ENCODE data around the gene TBC1D17. TPM values are rescaled to one million over a fixed set of nuclear protein-coding genes. Genes with fewer than 3 reads are reported as not detected.
A peak's percentile ranks its signal among the peaks of the same experiment; 100 is the strongest.

The TBC1D17 gene
- total and polyA plus RNA-seq, 2 of the 13 experiments (the other 11 are each of a cell fraction or from before 2014, with no cell fraction given): 9.7 to 16.9 TPM

DNA sequence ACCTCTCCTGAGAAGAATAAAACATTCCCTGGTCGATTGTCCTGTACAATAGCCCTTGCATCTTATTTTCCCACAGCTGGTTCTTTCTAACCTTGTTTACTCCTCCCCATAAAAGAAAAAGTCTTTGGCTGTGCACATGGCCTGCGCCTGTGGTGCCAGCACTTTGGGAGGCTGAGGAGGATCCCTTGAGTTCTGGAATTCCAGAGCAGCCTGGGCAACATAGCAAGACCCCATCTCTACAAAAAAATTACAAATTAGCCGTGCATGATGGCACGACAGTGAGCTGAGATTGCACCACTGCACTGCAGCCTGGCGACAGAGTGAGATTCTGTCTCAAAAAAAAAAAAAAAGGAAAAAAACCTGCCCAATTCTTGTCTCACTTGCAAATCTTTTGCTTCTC is 59.0 kb downstream of the TBC1D17 start (continued):
- no peak for TF ChIP-seq ZNF788 (CRISPR knock-in tag; IDR thresholded peaks at IDR 0.05; ENCODE audit: borderline replicate concordance)

DNA sequence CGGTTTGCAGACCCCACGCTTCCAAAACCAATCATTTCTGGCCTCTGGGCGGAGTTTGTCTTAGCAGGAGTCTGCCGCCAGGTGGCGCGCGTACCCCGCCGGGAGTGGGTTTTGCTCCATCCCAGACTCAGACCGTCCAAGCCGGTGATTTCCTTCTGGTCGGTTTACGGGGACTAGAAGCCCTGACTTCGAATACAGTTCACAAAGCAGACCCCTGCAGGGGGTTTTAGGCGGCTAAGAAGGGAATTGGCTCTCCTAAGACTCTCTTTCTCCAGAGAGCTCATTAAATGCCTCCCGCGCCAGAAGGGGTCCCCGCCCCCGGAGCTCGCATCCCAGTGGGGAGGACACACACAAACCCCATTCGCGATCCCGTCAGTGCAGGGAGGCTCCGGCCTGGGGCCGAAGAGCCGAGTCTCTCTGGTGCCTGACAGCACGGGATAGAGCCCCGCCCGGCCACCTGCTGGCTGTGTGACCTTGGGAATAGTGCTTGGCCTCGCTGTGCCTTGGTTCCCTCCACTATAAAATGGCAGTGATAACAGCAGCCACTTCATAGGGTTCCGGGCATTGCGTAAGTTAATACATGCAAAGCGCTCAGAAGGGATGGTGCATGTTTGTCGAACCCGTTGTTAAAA is 60.4 kb downstream of the TBC1D17 start:
- Histone ChIP-seq H3K9me3 (ENCODE audit: low read length) (no peaks in the 10 kb centered on the region), H3K9ac (ENCODE audit: insufficient read depth, low read depth, low read length) (no peak overlapping the region), H3K4me3 (replicated peaks in 1 of 3; ENCODE audit: insufficient read depth in 1 of 3, low read depth in 2 of 3, low read length in 3 of 3) (peak overlapping the region in 1 of 3 experiments; percentile 59; a peak in 2 of 6 replicates), H3K79me2 (ENCODE audit: insufficient read depth, low read length) (no peaks in the 10 kb centered on the region), H4K20me1 (ENCODE audit: insufficient read depth, low read length) (no peaks in the 10 kb centered on the region), H3K36me3 (replicated peaks in 1 of 2; ENCODE audit: control insufficient read depth in 1 of 2, insufficient read depth in 2 of 2, low read length in 2 of 2) (no peaks in the 10 kb centered on the region), H3K27ac (ENCODE audit: extremely low read length, insufficient read depth, low read length) (no peak overlapping the region), H3K4me1 (ENCODE audit: insufficient read depth, low read length) (peaks cover 45% of the 10 kb centered on the region), H3K27me3 (ENCODE audit: control insufficient read depth in 1 of 2, insufficient read depth in 2 of 2, low read length in 2 of 2) (no peaks in the 10 kb centered on the region), H2AFZ (ENCODE audit: low read length) (no peak overlapping the region), H3K4me2 (ENCODE audit: low read depth, low read length) (peak overlapping the region; percentile 80)
- intact Hi-C loops (cut with micrococcal nuclease; ENCODE audit: unreplicated experiment): loop anchor here (1.0 kb wide), 1 partner anchor 45 kb away; no protein-coding TSS in a partner anchor
- in situ Hi-C loops (cut with HindIII; ENCODE audit: extremely low pct_ligation_motif_present, low pct_unique_long_range_greater_than_20kb): loop anchor here (5.0 kb wide), 1 partner anchor 39 kb away; no protein-coding TSS in a partner anchor
- ATAC-seq (peak; percentile 81), FAIRE-seq (peak; percentile 82), DNase-seq (ENCODE audit: low spot score) (peak; percentile 55)
- ChIA-PET CTCF (ENCODE audit: low intra/inter-chr PET ratio, low total read pairs) (interaction anchor here (3.2 kb wide), 1 partner anchor 46 kb away, joined by 91 read pairs; no protein-coding TSS in a partner anchor), POLR2A (interaction anchor here (1.7 kb wide), 1 partner anchor 8 kb away, joined by 5 read pairs; no protein-coding TSS in a partner anchor)
- no TSS peak for BruUV-seq (replicated peaks)
- WGBS (ENCODE audit: low lambda C conversion rate): 9% methylated on average over 22 of the region's 35 CpGs
- TF ChIP-seq RARG (CRISPR knock-in tag; IDR thresholded peaks at IDR 0.05; ENCODE audit: low read depth) (no peak), ZNF501 (CRISPR knock-in tag; IDR thresholded peaks at IDR 0.05) (peak; percentile 76), ZNF879 (CRISPR knock-in tag; IDR thresholded peaks at IDR 0.05) (no peak), ZNF75D (CRISPR knock-in tag; IDR thresholded peaks at IDR 0.05; ENCODE audit: borderline replicate concordance) (no peak)
- TF ChIP-seq, protein P1, sequence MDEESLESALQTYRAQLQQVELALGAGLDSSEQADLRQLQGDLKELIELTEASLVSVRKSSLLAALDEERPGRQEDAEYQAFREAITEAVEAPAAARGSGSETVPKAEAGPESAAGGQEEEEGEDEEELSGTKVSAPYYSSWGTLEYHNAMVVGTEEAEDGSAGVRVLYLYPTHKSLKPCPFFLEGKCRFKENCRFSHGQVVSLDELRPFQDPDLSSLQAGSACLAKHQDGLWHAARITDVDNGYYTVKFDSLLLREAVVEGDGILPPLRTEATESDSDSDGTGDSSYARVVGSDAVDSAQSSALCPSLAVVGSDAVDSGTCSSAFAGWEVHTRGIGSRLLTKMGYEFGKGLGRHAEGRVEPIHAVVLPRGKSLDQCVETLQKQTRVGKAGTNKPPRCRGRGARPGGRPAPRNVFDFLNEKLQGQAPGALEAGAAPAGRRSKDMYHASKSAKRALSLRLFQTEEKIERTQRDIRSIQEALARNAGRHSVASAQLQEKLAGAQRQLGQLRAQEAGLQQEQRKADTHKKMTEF (CRISPR knock-in tag; IDR thresholded peaks at IDR 0.05): peak; percentile 38; the same call in 1 of the 2 replicates
- TF ChIP-seq, protein P2, sequence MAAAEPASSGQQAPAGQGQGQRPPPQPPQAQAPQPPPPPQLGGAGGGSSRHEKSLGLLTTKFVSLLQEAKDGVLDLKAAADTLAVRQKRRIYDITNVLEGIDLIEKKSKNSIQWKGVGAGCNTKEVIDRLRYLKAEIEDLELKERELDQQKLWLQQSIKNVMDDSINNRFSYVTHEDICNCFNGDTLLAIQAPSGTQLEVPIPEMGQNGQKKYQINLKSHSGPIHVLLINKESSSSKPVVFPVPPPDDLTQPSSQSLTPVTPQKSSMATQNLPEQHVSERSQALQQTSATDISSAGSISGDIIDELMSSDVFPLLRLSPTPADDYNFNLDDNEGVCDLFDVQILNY (CRISPR knock-in tag; conservative IDR thresholded peaks at IDR 0.05): no peak
- TF ChIP-seq, protein P3, sequence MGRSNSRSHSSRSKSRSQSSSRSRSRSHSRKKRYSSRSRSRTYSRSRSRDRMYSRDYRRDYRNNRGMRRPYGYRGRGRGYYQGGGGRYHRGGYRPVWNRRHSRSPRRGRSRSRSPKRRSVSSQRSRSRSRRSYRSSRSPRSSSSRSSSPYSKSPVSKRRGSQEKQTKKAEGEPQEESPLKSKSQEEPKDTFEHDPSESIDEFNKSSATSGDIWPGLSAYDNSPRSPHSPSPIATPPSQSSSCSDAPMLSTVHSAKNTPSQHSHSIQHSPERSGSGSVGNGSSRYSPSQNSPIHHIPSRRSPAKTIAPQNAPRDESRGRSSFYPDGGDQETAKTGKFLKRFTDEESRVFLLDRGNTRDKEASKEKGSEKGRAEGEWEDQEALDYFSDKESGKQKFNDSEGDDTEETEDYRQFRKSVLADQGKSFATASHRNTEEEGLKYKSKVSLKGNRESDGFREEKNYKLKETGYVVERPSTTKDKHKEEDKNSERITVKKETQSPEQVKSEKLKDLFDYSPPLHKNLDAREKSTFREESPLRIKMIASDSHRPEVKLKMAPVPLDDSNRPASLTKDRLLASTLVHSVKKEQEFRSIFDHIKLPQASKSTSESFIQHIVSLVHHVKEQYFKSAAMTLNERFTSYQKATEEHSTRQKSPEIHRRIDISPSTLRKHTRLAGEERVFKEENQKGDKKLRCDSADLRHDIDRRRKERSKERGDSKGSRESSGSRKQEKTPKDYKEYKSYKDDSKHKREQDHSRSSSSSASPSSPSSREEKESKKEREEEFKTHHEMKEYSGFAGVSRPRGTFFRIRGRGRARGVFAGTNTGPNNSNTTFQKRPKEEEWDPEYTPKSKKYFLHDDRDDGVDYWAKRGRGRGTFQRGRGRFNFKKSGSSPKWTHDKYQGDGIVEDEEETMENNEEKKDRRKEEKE (IDR thresholded peaks at IDR 0.05): no peak
- TF ChIP-seq, protein P4, sequence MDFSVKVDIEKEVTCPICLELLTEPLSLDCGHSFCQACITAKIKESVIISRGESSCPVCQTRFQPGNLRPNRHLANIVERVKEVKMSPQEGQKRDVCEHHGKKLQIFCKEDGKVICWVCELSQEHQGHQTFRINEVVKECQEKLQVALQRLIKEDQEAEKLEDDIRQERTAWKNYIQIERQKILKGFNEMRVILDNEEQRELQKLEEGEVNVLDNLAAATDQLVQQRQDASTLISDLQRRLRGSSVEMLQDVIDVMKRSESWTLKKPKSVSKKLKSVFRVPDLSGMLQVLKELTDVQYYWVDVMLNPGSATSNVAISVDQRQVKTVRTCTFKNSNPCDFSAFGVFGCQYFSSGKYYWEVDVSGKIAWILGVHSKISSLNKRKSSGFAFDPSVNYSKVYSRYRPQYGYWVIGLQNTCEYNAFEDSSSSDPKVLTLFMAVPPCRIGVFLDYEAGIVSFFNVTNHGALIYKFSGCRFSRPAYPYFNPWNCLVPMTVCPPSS (IDR thresholded peaks at IDR 0.05): no peak
